Sigmoid colon (tissue), 7 donors: ENCODE data around the gene TTK. TPM values are rescaled to one million over a fixed set of nuclear protein-coding genes. Genes with fewer than 3 reads are reported as not detected.

Source experiments
- DNase-seq: peaks from one replicate; pipeline ENCODE4 v3.0.0-alpha.2; 2019
- H3K27ac ChIP-seq, 4 donors: fragments of 200-600 bp; sonication (generic); one replicate each; pipeline ENCODE4 v1.5.1; 2016 to 2019; ENCODE audit warnings: mild to moderate bottlenecking in 1 of 4
- H3K27me3 ChIP-seq, 3 donors: fragments of 200-600 bp; sonication (generic); one replicate each; pipeline ENCODE4 v1.5.1; 2019; ENCODE audit warnings: mild to moderate bottlenecking in 1 of 3
- H3K36me3 ChIP-seq, 4 donors: fragments of 200-600 bp; sonication (generic); one replicate each; pipeline ENCODE4 v1.5.1; 2016 to 2019
- H3K4me1 ChIP-seq, 4 donors: fragments of 200-600 bp; sonication (generic); one replicate each; pipeline ENCODE4 v1.5.1; 2017 to 2019
- H3K4me3 ChIP-seq, 4 donors: fragments of 200-600 bp; sonication (generic); one replicate each; pipeline ENCODE4 v1.5.1; 2017 to 2019; ENCODE audit warnings: mild to moderate bottlenecking in 2 of 4, moderate library complexity in 1 of 4
- H3K9me3 ChIP-seq, 4 donors: fragments of 200-600 bp in 3 of 4; sonication (generic) in 3 of 4; one replicate each; pipeline versions ENCODE4 v1.5.1 to v1.6.1; 2013 to 2019
- CTCF ChIP-seq, 4 experiments: fragments of 450-650 bp in 3 of 4; fragments of 200-600 bp in 1 of 4; IDR thresholded peaks; one replicate each; pipeline ENCODE4 v1.5.1; 2016 to 2019; ENCODE audit warnings: antibody characterized with exemption in 4 of 4, mild to moderate bottlenecking in 3 of 4, moderate library complexity in 2 of 4
- EP300 ChIP-seq, 4 donors: sonication (generic); formaldehyde crosslinking; IDR thresholded peaks; one replicate each; pipeline ENCODE4 v1.6.1; 2017; ENCODE audit warnings: antibody characterized with exemption in 4 of 4
- POLR2A ChIP-seq, 2 donors: fragments of 450-650 bp; IDR thresholded peaks; one replicate each; pipeline ENCODE4 v1.6.1; 2016; ENCODE audit warnings: antibody characterized with exemption in 2 of 2, mild to moderate bottlenecking in 2 of 2, moderate library complexity in 2 of 2
- POLR2AphosphoS5 ChIP-seq, 4 donors: sonication (generic); formaldehyde crosslinking; IDR thresholded peaks; one replicate each; pipeline ENCODE4 v1.6.1; 2017; ENCODE audit warnings: antibody characterized with exemption in 4 of 4
- WGBS, 2 donors: extraction: QIAGEN DNeasy Blood & Tissue Kit; methylation state at CpG; one replicate each; pipeline ENCODE4 v1.1.7; 2013; 5-methylcytosine and 5-hydroxymethylcytosine counted together
- intact Hi-C: fragments of 100-400 bp; cut with DNase I; formaldehyde crosslinking; loops from one replicate; pipeline ENCODE4 v1.15.1; 2023
- polyA plus RNA-seq, 3 donors: library from polyadenylated mRNA; stranded (reverse); fragments of 200-250 nt; gene quantifications; one replicate each; pipeline ENCODE4 v1.2.3, GENCODE V29; 2013
- total RNA-seq, 4 donors: library from RNA; depleted of rRNA; stranded (reverse); fragments of >200 nt; gene quantifications; one replicate each; pipeline ENCODE4 v1.1.0, GENCODE V29; 2016
- donor health status: healthy with polysubstance abuse.
- donor health status: Bipolar disorder and iron deficiency.
- donor health status: healthy.

The TTK gene
- total and polyA plus RNA-seq, 7 donors, result 0.16 to 5.9 (median 0.55) TPM

DNA sequence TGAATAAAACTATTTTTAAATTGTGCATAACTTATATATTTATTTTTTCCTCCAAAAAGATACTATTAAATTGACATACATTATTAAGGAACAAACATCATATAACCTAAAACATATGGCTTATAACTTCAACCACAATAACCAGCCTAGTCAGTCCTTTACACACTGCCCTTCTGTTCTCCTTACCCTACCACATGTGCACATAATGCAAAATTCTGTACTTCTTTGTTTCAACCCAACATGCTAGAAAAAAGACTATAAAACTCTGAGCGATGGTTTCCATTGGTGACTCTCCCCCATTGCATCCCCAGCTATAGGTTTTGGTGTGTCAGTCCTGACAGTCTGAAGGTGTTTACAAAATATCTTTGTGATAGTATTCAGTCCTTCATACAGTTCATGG is 14.8 kb upstream of the TTK start:
- no peaks in the 10 kb centered on the region for H3K9me3 ChIP-seq
- H3K27me3 ChIP-seq, result no peaks in the 10 kb centered on the region
- H3K27ac ChIP-seq, result no peak overlapping the region
- TF ChIP-seq CTCF (IDR thresholded peaks at IDR 0.05) (no peak), POLR2A (IDR thresholded peaks at IDR 0.05) (no peak), EP300 (IDR thresholded peaks at IDR 0.05) (no peak), POLR2AphosphoS5 (IDR thresholded peaks at IDR 0.05) (no peak)
- H3K36me3 ChIP-seq, result no peaks in the 10 kb centered on the region
- 93 to 94% methylated on average over 1 of the region's 1 CpG for WGBS, 2 donors
- H3K4me3 ChIP-seq, result no peak overlapping the region
- DNase-seq, result no peak
- no peaks in the 10 kb centered on the region for H3K4me1 ChIP-seq
- intact Hi-C loops, result no loop called here

- Histone ChIP-seq H3K9me3 (no peaks in the 10 kb centered on the region), H3K27ac (no peak overlapping the region), H3K4me1 (no peaks in the 10 kb centered on the region), H3K36me3 (no peaks in the 10 kb centered on the region), H3K27me3 (no peaks in the 10 kb centered on the region), H3K4me3 (no peak overlapping the region)
- intact Hi-C loops, result no loop called here
- no peak for DNase-seq
- 77 to 85% methylated on average over 2 of the region's 2 CpGs for WGBS, 2 donors
- no peak for TF ChIP-seq POLR2AphosphoS5 (IDR thresholded peaks at IDR 0.05)
- TF ChIP-seq CTCF (IDR thresholded peaks at IDR 0.05), result no peak
- TF ChIP-seq POLR2A (IDR thresholded peaks at IDR 0.05), result no peak
- no peak for TF ChIP-seq EP300 (IDR thresholded peaks at IDR 0.05)
These were observed 11.2 kb upstream of the TTK start for GRCh38 chr6:79993012-79993910.

DNA sequence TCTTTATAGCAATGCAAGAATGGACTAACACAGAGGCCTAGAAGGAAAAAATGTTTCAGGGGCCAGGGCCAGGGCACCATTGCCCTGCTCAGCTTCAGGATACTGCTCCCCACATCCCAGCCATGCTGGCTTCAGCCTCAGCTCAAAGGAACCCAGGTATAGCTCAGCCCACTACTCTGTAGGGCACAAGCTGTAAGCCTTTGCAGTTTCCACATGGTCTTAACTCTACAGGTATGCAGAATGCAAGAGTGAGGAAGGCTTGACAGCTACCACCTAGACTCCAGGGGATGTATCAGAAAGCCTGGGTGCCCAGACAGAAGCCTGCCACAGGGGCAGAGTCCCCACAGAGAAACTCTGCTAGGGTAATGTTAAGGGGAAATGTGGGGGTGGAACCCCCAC is 10.5 kb upstream of the TTK start:
- no peaks in the 10 kb centered on the region for H3K4me1 ChIP-seq
- H3K27me3 ChIP-seq, result no peaks in the 10 kb centered on the region
- H3K9me3 ChIP-seq, result no peaks in the 10 kb centered on the region
- intact Hi-C loops, result no loop called here
- TF ChIP-seq CTCF (IDR thresholded peaks at IDR 0.05) (no peak), POLR2AphosphoS5 (IDR thresholded peaks at IDR 0.05) (no peak), POLR2A (IDR thresholded peaks at IDR 0.05) (no peak), EP300 (IDR thresholded peaks at IDR 0.05) (no peak)
- no peak overlapping the region for H3K27ac ChIP-seq
- H3K4me3 ChIP-seq, result no peak overlapping the region
- DNase-seq, result no peak
- no peaks in the 10 kb centered on the region for H3K36me3 ChIP-seq

DNA sequence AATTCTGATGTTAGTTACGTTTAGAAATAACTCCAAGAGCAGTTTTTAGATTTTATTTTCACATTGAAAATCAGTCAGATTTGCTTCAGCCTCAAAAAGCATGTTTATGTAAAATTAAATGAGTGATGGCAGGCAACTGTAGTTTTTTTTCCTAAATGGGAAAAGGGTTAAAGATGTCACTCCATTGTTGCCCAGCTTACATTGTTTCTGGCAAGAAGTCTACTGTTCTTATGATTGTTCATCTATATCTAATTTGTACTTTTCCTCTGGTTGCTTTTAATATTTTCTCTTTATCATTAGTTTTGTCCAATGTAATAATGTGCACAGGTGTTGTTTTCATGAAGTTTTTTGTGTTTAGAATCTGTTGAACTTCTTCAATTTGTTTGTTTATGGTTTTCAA is 6.7 kb upstream of the TTK start:
- Histone ChIP-seq H3K27me3 (no peaks in the 10 kb centered on the region), H3K4me1 (no peaks in the 10 kb centered on the region), H3K9me3 (no peaks in the 10 kb centered on the region), H3K27ac (no peak overlapping the region), H3K4me3 (no peak overlapping the region), H3K36me3 (no peaks in the 10 kb centered on the region)
- no peak for DNase-seq
- no peak for TF ChIP-seq EP300 (IDR thresholded peaks at IDR 0.05)
- no peak for TF ChIP-seq POLR2A (IDR thresholded peaks at IDR 0.05)
- no peak for TF ChIP-seq POLR2AphosphoS5 (IDR thresholded peaks at IDR 0.05)
- TF ChIP-seq CTCF (IDR thresholded peaks at IDR 0.05), result no peak
- intact Hi-C loops, result no loop called here
- WGBS, 2 donors, result 68 to 81% methylated on average over 1 of the region's 1 CpG
